Activated T-cell treated with anti-CD3 and anti-CD28 coated beads, Interleukin-2, amount 50 U/mL, for 24 hours (primary cell): Measurements from ENCODE around the gene SMARCA4.

Source experiments
- DNase-seq: peaks from one replicate; pipeline ENCODE4 v3.0.0-alpha.2; 2020
- H3K27ac Mint-ChIP-seq: 2 replicates; pipeline ENCODE4 v1.8.0; 2020; ENCODE audit warnings: mild to moderate bottlenecking, mixed read lengths
- H3K27me3 Mint-ChIP-seq: 2 replicates; pipeline ENCODE4 v1.8.0; 2020; ENCODE audit warnings: mixed read lengths
- H3K36me3 Mint-ChIP-seq: 2 replicates; pipeline ENCODE4 v1.8.0; 2020; ENCODE audit warnings: low read depth, mixed read lengths
- H3K4me1 Mint-ChIP-seq: 2 replicates; pipeline ENCODE4 v1.8.0; 2020; ENCODE audit warnings: low read depth, mixed read lengths
- H3K4me3 Mint-ChIP-seq: 2 replicates; pipeline ENCODE4 v1.8.0; 2020; ENCODE audit warnings: mild to moderate bottlenecking, moderate library complexity, mixed read lengths
- H3K9me3 Mint-ChIP-seq: 2 replicates; pipeline ENCODE4 v1.8.0; 2020; ENCODE audit warnings: mixed read lengths

Gene SMARCA4

GRCh38 chr19:11020982-11021759 lies 60.3 kb downstream of the SMARCA4 start:
- Mint-ChIP-seq H3K9me3 (no peaks in the 10 kb centered on the region), H3K27ac (peak overlapping the region; percentile 40), H3K4me3 (no peak overlapping the region)

GRCh38 chr19:11021760-11022144 lies 60.9 kb downstream of the SMARCA4 start:
- no peak overlapping the region for H3K27ac Mint-ChIP-seq
- no peak overlapping the region for H3K4me3 Mint-ChIP-seq
- no peaks in the 10 kb centered on the region for H3K4me1 Mint-ChIP-seq
- H3K27me3 Mint-ChIP-seq: no peaks in the 10 kb centered on the region
- no peaks in the 10 kb centered on the region for H3K9me3 Mint-ChIP-seq
- H3K36me3 Mint-ChIP-seq: peaks cover 92% of the 10 kb centered on the region
- no peak for DNase-seq

More at GRCh38 chr19:11020982-11021759, 60.3 kb downstream of the SMARCA4 start:
- peaks cover 93% of the 10 kb centered on the region for H3K36me3 Mint-ChIP-seq
- H3K4me1 Mint-ChIP-seq: no peaks in the 10 kb centered on the region
- no peak for DNase-seq
- no peaks in the 10 kb centered on the region for H3K27me3 Mint-ChIP-seq

GRCh38 chr19:11023016-11023415 lies 62.2 kb downstream of the SMARCA4 start:
- DNase-seq: no peak
- H3K36me3 Mint-ChIP-seq: peaks cover 93% of the 10 kb centered on the region
- no peaks in the 10 kb centered on the region for H3K9me3 Mint-ChIP-seq
- H3K4me3 Mint-ChIP-seq: no peak overlapping the region
- H3K27ac Mint-ChIP-seq: no peak overlapping the region
- H3K27me3 Mint-ChIP-seq: no peaks in the 10 kb centered on the region
- H3K4me1 Mint-ChIP-seq: no peaks in the 10 kb centered on the region

GRCh38 chr19:11023710-11024109 lies 62.9 kb downstream of the SMARCA4 start:
- Mint-ChIP-seq H3K4me3 (no peak overlapping the region), H3K36me3 (peaks cover 93% of the 10 kb centered on the region), H3K27ac (peak overlapping the region; percentile 55), H3K9me3 (no peaks in the 10 kb centered on the region), H3K27me3 (no peaks in the 10 kb centered on the region), H3K4me1 (no peaks in the 10 kb centered on the region)
- no peak for DNase-seq

- H3K9me3 Mint-ChIP-seq: no peaks in the 10 kb centered on the region
- no peaks in the 10 kb centered on the region for H3K27me3 Mint-ChIP-seq
- no peak overlapping the region for H3K4me3 Mint-ChIP-seq
- H3K4me1 Mint-ChIP-seq: no peaks in the 10 kb centered on the region
- H3K27ac Mint-ChIP-seq: no peak overlapping the region
- DNase-seq: no peak
- H3K36me3 Mint-ChIP-seq: peaks cover 94% of the 10 kb centered on the region
Observed at GRCh38 chr19:11024259-11024658, 63.4 kb downstream of the SMARCA4 start.

- Mint-ChIP-seq H3K4me1 (no peaks in the 10 kb centered on the region), H3K36me3 (peaks cover 94% of the 10 kb centered on the region), H3K27ac (peak overlapping the region; percentile 38), H3K4me3 (no peak overlapping the region), H3K9me3 (no peaks in the 10 kb centered on the region), H3K27me3 (no peaks in the 10 kb centered on the region)
- DNase-seq: no peak
Observed at GRCh38 chr19:11025006-11025405, 64.2 kb downstream of the SMARCA4 start.

- peak overlapping the region; percentile 59 for H3K27ac Mint-ChIP-seq
- no peak for DNase-seq
- no peak overlapping the region for H3K4me3 Mint-ChIP-seq
- H3K9me3 Mint-ChIP-seq: no peaks in the 10 kb centered on the region
- peaks cover 94% of the 10 kb centered on the region for H3K36me3 Mint-ChIP-seq
- H3K4me1 Mint-ChIP-seq: no peaks in the 10 kb centered on the region
- no peaks in the 10 kb centered on the region for H3K27me3 Mint-ChIP-seq
Observed at GRCh38 chr19:11025445-11025844, 64.6 kb downstream of the SMARCA4 start.

- no peak for DNase-seq
- H3K27me3 Mint-ChIP-seq: no peaks in the 10 kb centered on the region
- peaks cover 94% of the 10 kb centered on the region for H3K36me3 Mint-ChIP-seq
- H3K4me3 Mint-ChIP-seq: no peak overlapping the region
- no peaks in the 10 kb centered on the region for H3K4me1 Mint-ChIP-seq
- peak overlapping the region; percentile 59 for H3K27ac Mint-ChIP-seq
- no peaks in the 10 kb centered on the region for H3K9me3 Mint-ChIP-seq
Observed at GRCh38 chr19:11025997-11026396, 65.2 kb downstream of the SMARCA4 start.

GRCh38 chr19:11027381-11027780 lies 66.6 kb downstream of the SMARCA4 start:
- H3K4me3 Mint-ChIP-seq: no peak overlapping the region
- H3K27ac Mint-ChIP-seq: no peak overlapping the region
- no peak for DNase-seq
- no peaks in the 10 kb centered on the region for H3K27me3 Mint-ChIP-seq
- no peaks in the 10 kb centered on the region for H3K4me1 Mint-ChIP-seq
- H3K9me3 Mint-ChIP-seq: no peaks in the 10 kb centered on the region
- peaks cover 93% of the 10 kb centered on the region for H3K36me3 Mint-ChIP-seq

- Mint-ChIP-seq H3K4me1 (no peaks in the 10 kb centered on the region), H3K36me3 (peaks cover 93% of the 10 kb centered on the region), H3K9me3 (no peaks in the 10 kb centered on the region), H3K4me3 (no peak overlapping the region), H3K27ac (peak overlapping the region; percentile 7), H3K27me3 (no peaks in the 10 kb centered on the region)
- DNase-seq: no peak
Observed at GRCh38 chr19:11028146-11028545, 67.3 kb downstream of the SMARCA4 start.

- peaks cover 97% of the 10 kb centered on the region for H3K36me3 Mint-ChIP-seq
- no peaks in the 10 kb centered on the region for H3K9me3 Mint-ChIP-seq
- DNase-seq: no peak
- H3K4me1 Mint-ChIP-seq: peaks cover 11% of the 10 kb centered on the region
- H3K4me3 Mint-ChIP-seq: no peak overlapping the region
- peak overlapping the region; percentile 33 for H3K27ac Mint-ChIP-seq
- H3K27me3 Mint-ChIP-seq: no peaks in the 10 kb centered on the region
Observed at GRCh38 chr19:11031421-11032070, 70.7 kb downstream of the SMARCA4 start.

GRCh38 chr19:11033251-11033650 lies 72.4 kb downstream of the SMARCA4 start:
- Mint-ChIP-seq H3K27me3 (no peaks in the 10 kb centered on the region), H3K9me3 (no peaks in the 10 kb centered on the region), H3K4me3 (no peak overlapping the region), H3K4me1 (peaks cover 11% of the 10 kb centered on the region), H3K27ac (peak overlapping the region; percentile 55), H3K36me3 (peaks cover 96% of the 10 kb centered on the region)
- no peak for DNase-seq

GRCh38 chr19:11033763-11034162 lies 72.9 kb downstream of the SMARCA4 start:
- Mint-ChIP-seq H3K27me3 (no peaks in the 10 kb centered on the region), H3K4me1 (peaks cover 11% of the 10 kb centered on the region), H3K9me3 (no peaks in the 10 kb centered on the region), H3K27ac (peak overlapping the region; percentile 55), H3K4me3 (no peak overlapping the region), H3K36me3 (peaks cover 96% of the 10 kb centered on the region)
- DNase-seq: no peak

- Mint-ChIP-seq H3K4me3 (no peak overlapping the region), H3K27ac (no peak overlapping the region)
Observed at GRCh38 chr19:11034449-11035213, 73.8 kb downstream of the SMARCA4 start.

More at GRCh38 chr19:11034449-11035213, 73.8 kb downstream of the SMARCA4 start:
- H3K4me1 Mint-ChIP-seq: peaks cover 11% of the 10 kb centered on the region
- H3K27me3 Mint-ChIP-seq: no peaks in the 10 kb centered on the region
- peaks cover 93% of the 10 kb centered on the region for H3K36me3 Mint-ChIP-seq
- no peaks in the 10 kb centered on the region for H3K9me3 Mint-ChIP-seq
- no peak for DNase-seq
